NCI-H1694 treated with DMSO at 0.1 percent for 48 hours (cell line): ENCODE results near the gene GJA5.

Source experiments
- DNase-seq: peaks from one replicate; lab custom pipeline; 2025; lab: John Stamatoyannopoulos, UW

The GJA5 gene

DNA sequence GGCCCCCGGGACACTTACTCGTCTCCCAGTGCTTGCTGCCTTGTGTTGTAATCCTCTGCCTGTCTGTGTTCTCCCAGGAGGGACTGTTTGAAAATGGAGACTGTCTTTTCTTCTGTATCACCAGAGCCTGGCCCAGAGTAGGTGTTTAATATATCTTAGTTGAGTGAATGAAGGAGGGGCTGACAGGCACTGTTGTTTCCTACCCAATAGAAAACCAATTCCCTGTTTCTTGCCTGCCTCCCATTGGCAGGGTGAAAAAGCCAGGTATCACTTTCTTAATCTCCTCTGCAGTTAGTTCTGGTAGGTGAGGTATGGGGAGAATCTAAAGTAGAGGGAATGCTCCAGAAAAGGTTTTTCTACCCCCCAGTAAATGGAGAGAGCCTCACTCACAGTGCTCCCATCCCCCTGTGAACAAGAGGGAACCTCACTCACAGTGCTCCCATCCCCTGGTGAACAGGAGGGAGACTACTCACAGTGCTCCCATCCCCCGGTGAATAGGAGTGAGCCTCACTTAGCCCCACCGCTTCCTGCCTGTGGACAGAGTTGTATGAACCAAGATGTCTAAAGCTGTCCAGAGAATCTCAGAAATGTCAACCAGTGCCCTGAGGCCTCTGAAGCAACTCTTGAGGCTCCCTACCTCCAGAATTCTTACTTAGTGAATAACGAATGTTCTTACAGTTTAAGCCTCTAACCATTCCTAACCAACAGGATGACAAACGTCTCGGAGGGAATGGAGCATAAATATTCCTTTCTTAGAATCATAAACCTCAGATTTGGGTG, at the start of gene GJA5:
TSS of gene GJA5 (minus strand) at position 122 of the 780 bp plus-strand sequence. CDS start 1,364 bp downstream, outside the sequence.
- DNase-seq, result no peak

DNA sequence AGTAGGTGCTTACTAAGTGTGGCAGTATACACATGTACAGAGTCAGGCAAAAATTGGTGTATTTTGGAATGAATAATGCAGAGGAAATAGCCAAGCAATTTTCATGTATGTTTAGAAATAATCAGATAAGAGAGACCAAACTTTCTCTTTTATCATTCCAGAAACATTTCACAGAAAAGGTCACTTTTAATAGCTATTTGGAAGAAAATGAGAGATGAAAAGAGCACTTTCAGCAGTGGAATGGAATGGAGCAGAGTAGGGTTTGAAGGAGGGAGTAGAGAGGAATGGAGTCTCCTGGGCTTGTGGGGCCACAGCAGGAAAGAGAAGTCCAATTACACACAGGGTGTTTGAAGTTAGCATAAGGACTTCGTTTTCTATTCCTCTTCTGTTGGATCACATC, 48.8 kb upstream of the GJA5 start:
- DNase-seq, result no peak

DNA sequence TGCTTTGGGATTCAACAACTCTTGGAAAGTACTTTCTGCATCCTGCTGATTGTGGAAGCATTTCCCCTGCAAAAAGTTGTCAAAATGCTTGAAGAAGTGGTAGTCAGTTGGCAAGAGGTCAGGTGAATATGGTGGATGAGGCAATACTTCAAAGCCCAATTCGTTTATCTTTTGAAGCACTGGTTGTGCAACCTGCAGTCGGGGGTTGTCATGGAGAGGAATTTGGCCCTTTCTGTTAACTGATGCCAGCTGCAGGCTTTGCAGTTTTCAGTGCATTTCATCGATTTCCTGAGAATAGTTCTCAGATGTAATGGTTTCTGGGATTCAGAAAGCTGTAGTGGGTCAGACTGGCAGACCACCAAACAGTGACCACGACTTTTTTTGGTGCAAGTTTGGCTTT, 47.6 kb upstream of the GJA5 start:
- DNase-seq, result no peak

DNA sequence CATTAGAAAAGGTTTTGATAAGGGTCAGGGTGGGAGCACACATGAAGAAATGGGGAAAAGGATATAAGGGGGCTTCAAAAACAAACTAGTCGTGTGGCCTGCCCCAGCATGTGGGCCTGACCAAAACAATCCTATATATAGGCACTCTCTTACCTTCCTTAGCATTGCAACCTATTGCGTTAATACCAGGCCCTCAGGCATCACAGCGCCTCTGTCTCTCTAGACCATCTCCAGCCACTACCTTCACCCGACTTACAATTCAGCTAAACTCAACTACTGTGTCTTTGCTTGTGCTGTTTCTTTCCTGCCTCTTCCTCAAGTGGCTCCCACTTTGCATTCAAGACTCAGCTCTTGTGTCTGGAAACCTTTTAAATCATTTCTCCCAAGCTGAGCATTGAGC, 47.0 kb upstream of the GJA5 start:
- DNase-seq, result no peak

DNA sequence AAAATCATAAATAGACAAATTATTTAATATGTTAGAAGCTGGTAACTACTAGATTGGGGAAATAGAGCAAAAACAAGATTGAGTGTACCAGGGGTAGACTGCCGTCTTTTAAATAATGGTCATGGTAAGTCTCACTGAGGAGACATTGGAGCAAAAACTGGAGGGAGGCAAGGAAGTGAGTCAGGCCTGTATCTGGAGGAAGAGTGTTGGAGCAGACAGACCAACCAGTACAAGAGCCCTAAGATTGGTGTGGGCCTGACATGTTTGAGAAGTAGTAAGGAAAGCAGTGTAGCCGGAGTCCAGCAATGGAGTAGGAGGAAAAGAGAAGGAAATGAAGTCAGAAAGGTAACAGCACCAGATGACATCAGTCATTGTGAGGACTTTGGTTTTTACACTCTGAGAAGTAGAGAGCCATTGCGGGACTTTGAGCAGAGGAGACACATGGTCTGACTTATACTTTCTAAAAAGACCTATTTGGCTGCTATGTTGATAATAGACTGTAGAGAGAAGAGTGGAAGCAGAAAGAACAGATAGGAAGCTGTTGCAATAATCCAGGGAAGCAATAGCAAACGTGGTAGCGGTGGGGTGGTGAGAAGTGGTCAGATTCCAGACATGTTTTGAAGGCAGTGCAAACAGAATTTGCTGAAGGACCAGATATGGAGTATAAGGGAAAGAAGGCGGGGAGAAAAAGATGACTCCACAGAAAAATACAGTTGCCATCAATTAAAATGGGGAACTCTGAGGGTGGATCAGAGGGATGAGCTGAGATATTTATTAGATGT, 44.7 kb upstream of the GJA5 start:
- DNase-seq, result no peak

DNA sequence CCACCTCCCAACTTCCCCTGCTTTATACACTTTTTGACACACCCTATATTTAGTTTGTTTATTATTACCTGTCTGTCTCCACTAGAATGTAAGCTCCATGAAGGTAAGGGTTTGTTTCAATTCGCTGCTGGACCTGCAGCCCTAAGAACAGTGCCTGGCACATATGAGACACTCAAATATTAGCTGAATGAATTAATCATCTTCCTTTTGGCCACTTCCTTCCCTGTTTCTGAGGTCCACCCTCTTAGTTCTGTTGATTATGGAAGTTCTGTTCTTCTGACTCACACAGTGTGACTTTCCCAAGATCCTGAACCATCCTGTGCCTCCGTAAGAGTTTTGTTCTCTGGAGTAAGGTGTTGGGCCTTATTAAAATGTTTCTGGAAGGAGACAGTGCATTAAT, 40.4 kb upstream of the GJA5 start:
- DNase-seq, result no peak

DNA sequence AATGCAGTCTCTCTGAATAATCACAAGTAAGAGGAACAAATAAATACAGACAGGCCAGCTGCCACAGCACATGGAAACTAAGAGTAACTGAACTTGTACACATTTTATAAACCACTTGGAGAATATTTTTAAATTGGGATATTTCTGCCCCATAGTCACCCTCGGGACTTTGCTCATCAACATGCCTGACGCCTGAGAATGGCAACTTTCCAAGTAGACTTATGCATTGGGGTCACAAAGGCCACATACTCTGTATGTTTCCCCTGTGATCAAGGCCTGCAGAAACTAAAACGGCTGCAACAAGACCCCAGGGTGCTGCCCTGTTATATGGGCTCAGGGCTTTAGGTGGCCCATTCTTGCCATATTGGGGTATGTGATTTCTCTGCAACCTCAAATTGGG, 38.3 kb upstream of the GJA5 start:
- no peak for DNase-seq

DNA sequence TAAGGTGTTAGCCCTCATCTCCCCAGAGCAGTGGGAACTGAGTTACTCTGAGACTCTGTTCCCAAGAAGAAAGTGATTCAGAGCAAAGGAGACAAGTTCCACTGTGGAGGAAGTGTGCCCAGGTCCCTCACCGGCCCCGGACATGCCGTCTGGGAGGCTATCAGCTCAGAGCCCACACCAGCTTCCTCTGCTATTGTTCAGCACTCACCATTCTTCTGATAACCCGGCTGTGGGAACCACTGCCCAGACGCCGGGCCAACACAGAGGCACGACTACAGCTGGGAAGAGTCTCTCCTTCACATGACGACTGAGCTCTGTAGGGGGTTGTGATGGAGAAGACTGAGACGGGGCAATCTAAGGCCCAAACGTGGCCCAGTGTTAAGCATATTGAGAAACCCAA, 34.2 kb upstream of the GJA5 start:
- DNase-seq, result no peak

DNA sequence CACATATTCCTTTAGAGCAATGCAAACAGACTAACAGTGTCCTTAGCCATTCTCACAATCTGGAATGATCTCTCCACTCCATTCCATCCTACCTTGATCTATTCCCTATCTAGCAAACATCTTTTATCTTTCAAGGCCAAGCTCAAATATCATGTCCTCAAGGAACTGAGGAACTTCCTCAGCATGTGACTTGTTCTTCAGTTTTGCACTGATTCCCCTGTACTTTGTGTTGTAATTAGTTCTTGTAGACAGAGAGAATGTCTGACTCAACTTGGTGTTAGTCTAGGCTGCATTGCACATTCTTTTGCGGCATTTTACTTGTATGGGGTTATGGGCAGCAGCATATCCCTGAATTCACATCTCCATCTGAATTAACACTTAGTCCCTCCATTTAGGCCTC, 31.5 kb upstream of the GJA5 start:
- DNase-seq, result no peak

DNA sequence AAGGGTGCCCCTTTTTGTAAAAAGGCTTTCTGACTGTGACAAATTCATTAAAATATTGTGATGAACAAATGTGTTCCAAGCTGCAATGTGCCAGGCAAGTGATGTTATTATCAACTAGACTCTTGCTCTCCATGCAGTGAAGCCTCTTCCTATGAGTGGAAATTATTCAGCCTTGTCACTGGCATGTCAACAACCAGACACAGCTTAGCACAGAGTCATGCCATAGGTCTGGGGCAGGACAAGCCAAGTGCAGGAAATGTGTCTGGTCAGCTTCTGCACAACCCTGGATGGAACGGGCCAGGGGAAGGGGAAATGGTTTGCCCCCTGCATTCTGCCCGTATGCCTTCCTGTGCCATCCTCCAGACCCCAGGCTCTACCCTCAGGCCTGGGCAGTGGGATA, 27.4 kb upstream of the GJA5 start:
- DNase-seq, result no peak

DNA sequence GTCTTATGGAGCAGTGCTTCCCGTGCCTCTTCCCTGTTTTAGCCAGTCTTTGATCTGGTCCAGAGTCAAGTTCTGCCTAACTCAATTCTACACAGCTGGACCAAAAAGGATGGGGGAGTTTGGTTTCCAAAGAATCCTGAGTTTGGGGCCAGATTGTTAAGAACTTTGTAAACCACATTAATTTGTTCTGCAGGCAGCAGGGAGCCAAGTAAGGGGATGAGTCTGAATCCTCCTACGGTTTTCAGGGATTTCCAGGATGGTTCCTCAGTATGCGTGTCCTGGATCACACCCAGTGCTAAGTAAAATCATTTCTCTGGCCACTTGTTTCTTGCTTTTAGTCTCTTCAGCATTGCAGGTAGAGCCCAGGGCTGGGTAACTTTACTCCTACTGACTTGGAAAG, 26.1 kb upstream of the GJA5 start:
- DNase-seq, result no peak

DNA sequence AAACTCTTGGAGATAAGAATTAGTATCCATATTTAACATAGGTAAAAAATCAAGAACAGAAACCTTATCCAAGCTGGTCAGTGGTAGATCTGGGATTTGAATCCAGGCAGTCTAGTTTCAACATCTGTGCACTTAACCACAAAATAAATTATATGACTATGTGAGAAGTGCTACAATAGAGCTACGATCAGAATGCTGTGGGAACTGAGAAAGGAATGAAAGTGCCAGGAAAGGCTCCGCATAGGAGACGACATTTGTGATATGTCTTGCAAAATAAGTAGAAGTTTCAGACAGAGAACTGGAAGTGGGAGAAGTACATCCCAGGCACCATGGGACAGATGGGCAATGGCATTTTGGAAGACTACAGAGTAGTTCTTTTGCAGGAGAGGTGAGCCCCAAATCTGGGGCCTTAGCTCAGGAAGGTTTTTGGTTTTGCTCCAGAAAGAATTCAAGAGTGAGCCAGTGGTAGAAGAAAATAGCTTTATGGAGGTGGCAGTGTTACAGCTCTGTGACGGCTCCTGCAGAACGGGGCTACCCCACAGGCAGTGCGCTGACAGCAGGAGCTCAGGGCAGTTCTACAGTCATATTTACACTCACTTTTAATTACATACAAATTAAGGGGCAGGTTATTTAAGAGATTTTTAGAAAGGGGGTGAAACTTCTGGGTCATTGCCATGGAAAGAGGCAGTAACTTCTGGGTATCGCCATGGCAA, 25.5 kb upstream of the GJA5 start:
- DNase-seq, result no peak

DNA sequence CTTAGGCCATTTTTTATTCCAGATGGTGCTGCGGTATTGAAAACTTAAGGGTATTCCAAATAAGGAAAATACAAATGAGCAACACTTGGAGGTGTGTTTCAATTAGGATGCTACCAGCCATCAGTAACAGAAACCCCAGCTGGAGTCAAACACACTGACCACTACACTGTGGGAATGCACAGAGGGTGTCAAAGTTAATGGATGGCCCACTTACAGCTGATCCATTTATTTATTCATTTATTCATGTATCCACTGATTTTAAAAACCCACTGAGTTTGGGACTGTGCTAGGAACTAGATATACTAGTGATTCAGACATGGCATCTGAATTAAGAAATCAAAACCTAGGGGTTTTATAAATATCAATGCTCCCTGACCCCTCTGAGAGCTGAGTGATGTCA, 24.5 kb upstream of the GJA5 start:
- DNase-seq, result no peak

DNA sequence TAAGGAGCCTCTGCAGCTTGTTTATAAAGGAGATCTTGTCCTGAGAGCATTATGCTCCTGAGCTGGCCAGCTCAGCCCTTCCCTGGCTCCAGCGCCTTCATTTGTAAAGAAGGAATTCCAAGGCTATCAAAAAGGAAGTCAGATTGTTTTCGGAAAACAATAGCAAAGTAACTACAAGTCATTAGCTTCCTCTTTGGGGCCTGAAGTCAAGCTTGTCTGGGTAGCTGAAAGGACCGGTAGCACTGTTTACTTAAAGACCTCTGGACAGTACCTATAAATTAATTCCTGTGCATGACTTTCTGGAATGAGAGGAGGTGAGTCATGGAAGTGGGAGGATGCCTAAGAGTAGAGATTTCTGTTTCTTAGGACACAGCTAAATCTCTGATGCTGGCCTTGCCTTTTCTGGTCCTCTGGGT, 20.7 kb upstream of the GJA5 start:
- DNase-seq, result no peak

DNA sequence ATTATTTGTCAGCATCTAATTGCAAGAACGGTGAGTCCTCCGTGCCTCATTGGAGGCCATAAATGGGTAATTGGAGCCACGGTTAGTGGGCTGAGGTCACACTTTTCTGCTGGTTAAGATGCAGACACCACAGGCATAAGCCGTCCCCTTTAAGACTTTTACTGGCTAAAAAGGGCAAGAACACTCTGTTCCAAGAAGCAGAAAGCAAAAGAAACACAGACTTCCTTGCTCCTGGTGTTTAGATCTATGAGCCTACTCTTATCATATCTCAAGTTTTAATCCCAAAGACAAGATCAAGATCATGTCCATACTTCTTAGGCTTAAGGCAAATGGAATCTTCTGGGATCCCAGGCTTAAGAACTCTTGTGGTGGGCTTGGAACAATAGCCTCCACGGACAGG, 17.3 kb upstream of the GJA5 start:
- DNase-seq, result no peak

DNA sequence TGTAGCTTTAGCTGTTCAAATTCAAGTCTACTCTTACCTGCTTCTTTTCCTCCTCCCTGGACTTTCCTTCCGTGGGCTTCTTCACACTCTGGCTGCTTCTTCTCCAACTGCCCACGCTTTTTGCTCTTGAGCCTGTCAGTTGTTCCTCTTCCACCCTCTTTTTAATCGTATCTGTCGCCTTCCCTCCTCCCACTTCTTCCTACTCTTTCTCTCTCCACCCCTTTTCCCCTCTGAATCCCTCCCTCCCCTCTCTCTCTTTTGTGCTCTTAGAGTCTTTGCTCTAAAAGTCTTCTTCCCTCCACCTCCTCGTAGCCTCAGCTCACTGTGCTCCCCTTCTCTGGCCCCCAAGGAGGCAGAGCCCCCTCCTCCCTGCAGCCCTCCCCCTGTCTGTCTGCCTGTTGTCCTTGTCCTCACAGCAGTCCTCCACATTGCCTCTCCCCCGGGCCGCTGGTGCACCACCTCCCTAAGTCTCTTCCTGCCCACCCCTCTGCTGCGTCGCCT, 12.9 kb upstream of the GJA5 start:
- no peak for DNase-seq

DNA sequence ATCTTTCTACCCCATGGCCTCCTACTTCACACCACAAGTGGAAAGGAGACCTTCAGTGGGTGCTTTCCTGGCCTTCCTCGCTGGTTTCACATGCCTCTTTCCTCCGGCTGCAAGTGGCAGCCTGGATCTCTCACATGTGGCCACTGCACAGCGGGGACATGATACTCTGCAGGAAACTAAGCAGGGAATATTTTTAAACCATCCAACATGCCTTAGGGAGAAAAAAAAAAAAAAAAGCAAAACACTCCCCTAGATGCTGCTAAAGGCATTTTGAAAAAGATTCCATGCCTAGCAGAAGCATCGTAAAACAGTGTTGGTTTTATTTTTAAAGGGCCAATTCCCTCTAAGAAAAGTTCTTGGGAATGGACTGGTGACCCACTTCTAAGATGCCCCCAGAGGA, 12.2 kb upstream of the GJA5 start:
- DNase-seq, result no peak

DNA sequence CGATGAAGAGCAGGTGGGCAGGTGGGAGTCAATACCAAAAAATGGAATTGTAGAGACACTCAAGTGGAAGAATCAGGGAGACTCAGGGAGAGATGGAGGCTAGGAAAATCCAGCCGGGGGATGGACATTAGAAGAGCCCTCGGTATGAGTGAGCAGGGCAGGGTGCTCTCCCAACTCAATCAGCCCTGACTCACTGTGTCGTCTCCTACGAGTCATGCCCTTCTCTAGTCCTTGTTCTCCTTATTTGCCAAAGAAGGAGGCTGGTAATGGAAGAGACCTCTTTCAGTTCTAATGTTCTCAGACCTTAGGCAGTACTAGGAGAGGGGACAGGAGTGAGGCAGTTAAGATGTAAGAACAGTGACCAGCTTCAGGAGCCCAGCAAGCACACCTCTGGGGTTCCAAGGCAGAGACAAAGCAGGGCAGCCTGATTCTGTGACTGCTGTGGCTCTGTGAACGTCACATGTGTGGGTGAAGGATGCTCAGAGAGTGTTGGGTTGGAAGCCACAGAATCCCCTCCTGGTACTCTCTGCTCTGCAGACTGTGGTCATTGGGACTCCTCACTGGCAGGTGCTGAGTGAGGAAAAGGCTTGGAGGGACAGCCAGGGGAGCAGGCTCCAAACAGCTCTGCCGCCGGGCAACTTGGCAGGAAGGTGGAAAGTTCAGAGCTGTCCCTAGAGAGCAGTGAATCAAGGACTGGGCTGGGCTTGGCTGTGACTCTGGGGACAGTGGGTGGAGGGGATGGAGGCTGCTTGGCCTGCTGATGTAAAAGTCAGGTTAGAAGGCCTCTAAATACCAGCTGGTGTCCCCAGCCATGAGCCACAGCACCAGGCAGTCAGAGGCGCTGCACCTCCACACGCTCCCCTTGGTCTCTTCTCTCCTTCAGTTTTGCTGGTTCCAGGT, 11.1 kb upstream of the GJA5 start:
- no peak for DNase-seq

DNA sequence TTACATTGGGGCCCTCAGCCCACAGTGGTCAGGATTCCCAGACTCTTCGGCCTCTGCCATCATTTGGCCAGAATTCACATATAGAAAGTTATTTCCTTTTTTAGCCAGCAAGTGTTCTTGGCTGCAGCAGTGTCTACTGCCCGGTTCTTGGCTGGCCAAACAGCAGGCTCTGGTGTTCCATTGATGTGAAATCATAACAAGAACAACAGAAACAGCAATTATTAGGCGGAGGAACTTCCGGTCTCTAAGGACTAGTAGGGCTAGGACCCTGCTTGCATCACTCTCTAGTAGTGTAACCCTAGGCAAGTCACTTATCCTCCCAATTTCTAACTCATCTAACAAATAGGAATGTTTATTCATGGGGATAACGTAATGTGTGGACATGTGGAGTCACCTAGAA, 8.7 kb upstream of the GJA5 start:
- DNase-seq, result no peak

DNA sequence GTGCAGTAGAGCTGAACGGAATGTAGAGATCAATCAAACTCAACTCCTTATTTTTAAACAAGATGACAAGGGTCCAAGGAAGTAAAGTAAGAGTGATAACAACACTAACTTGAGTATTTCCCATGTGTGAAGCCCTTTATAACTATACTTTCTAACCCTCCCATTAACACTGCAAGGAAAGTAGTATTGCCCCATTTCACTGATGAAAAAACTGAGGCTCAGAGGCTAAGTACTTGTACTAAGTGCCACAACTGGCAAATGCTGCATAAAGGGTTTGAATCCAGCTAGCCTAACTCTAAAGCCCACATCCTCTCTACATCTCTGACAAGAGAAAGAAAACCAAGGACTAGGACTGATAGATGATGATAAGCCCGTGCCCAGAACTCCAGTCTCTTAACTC, 8.2 kb upstream of the GJA5 start:
- DNase-seq, result no peak

DNA sequence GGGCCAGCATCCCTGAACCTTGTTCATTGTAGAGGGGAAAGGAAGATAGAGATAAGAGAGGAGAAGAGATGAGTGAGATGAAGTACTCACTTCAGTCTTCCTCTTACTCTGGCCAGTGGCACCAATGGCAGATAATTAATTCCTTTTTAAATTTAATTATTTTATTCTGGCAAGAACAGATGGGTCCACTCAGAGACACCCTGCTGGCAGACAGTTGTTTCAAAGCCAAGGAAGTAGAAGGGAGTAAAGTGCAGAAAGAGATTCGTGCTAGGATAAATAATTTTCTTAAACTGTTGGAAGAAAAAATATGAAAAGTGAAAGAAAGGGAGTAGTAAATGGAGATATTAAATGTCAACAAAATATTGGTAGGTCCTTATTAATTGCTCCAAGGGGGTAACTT, 7.7 kb upstream of the GJA5 start:
- DNase-seq, result no peak
